Right lobe of liver (tissue), 6 donors: ENCODE measurements around the gene RALGAPA2. TPM values are rescaled to one million over a fixed set of nuclear protein-coding genes. Genes with fewer than 3 reads are reported as not detected.

Experiments used
- ATAC-seq, 4 donors: fragments of 200-7000 bp; cut with Tn5 transposase; one replicate each; pipeline ENCODE4 v1.9.1; 2020; ENCODE audit warnings: mild to moderate bottlenecking in 4 of 4, moderate library complexity in 4 of 4
- DNase-seq, 3 donors: peaks; one replicate each; pipeline ENCODE4 v3.0.0-alpha.2; 2020
- H3K27ac ChIP-seq, 3 donors: fragments of 200-600 bp; one replicate each; pipeline ENCODE4 v1.8.0; 2022
- H3K27me3 ChIP-seq, 2 donors: fragments of 200-600 bp; one replicate each; pipeline ENCODE4 v1.8.0; 2022
- H3K36me3 ChIP-seq, 4 donors: fragments of 200-600 bp; sonication (generic) in 1 of 4; one replicate each; pipeline versions ENCODE4 v1.5.1 to v1.8.0; 2017 to 2022; ENCODE audit warnings: control low read depth in 1 of 4
- H3K4me1 ChIP-seq, 4 donors: fragments of 200-600 bp; sonication (generic) in 1 of 4; one replicate each; pipeline versions ENCODE4 v1.5.1 to v1.8.0; 2017 to 2022; ENCODE audit warnings: control low read depth in 1 of 4
- H3K4me3 ChIP-seq, 3 donors: fragments of 200-600 bp; one replicate each; pipeline ENCODE4 v1.8.0; 2022
- H3K9me3 ChIP-seq, 4 donors: fragments of 200-600 bp; sonication (generic) in 1 of 4; one replicate each; pipeline versions ENCODE4 v1.5.1 to v1.8.0; 2017 to 2022; ENCODE audit warnings: control low read depth in 1 of 4
- POLR2A ChIP-seq: fragments of 450-650 bp; IDR thresholded peaks from one replicate; pipeline ENCODE4 v1.6.1; 2017; ENCODE audit warnings: antibody characterized with exemption, mild to moderate bottlenecking
- WGBS: methylation state at CpG from one replicate; pipeline ENCODE4 v1.1.6; 2018; ENCODE audit warnings: low coverage, low lambda C conversion rate; ENCODE audit not compliant: insufficient coverage; ENCODE audit errors: missing lambda C conversion rate; 5-methylcytosine and 5-hydroxymethylcytosine counted together
- intact Hi-C, 2 donors: fragments of 100-400 bp; cut with DNase I; formaldehyde crosslinking; loops; one replicate each; pipeline versions ENCODE4 v1.11.2 to v1.14.1; 2022
- total RNA-seq, 6 experiments: library from RNA; depleted of rRNA in 2 of 6; stranded (reverse); fragments of >200 nt in 2 of 6; fragmentation: NEBNext Ultra II Directional in 3 of 6; extraction: Animal tissue kit (Norgen Biotek cat#: 25700) in 3 of 6; gene quantifications; one replicate each; pipeline versions ENCODE4 v1.1.0 to v1.2.4, GENCODE V29; 2016 to 2023
- TF ChIP-seq, protein P1 (sequence below), 4 donors: fragments of 200-600 bp in 3 of 4; fragments of 450-650 bp in 1 of 4; IDR thresholded peaks; one replicate each; pipeline versions ENCODE4 v1.5.1 to v1.8.0; 2016 to 2022; ENCODE audit warnings: antibody characterized with exemption in 4 of 4, mild to moderate bottlenecking in 2 of 4
- donor health status: DM: no; HTN: yes; CAD: no.
- donor health status: DM: no; HTN: no; CAD: no.
- donor health status: DM: no; HTN: no; CAD: no.
- donor health status: DM: no; HTN: yes; CAD: no.
- donor health status: DM: no; HTN: yes; CAD: no.

RALGAPA2 gene
- total RNA-seq, 6 experiments from 2014 or later, result 38.3 to 76.7 (median 62.7) TPM

DNA sequence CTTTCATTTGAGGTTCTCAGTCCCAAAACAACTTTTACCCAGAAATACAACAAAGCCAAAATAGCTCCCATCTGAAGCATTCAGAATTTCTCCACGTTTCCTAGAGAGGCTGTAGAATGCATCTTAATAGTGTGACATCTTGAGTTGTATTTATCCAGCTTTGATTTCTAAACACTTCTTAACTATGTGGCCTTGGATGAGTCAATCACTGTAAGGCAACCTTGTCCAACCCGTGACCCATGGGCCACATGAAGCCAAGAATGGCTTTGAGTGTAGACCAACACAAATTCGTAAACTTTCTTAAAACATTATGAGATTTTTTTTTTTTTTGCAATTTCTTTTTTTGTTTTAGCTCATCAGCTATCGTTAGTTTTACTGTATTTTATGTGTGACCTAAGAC lies 108.1 kb downstream of the RALGAPA2 start:
- Histone ChIP-seq H3K9me3 (no peaks in the 10 kb centered on the region), H3K4me1 (no peaks in the 10 kb centered on the region), H3K4me3 (no peak overlapping the region), H3K27me3 (no peaks in the 10 kb centered on the region), H3K36me3 (peaks cover 0 to 36% (median 12%) of the 10 kb centered on the region in 4 donors), H3K27ac (no peak overlapping the region)
- TF ChIP-seq POLR2A, result no peak
- TF ChIP-seq, protein P1, sequence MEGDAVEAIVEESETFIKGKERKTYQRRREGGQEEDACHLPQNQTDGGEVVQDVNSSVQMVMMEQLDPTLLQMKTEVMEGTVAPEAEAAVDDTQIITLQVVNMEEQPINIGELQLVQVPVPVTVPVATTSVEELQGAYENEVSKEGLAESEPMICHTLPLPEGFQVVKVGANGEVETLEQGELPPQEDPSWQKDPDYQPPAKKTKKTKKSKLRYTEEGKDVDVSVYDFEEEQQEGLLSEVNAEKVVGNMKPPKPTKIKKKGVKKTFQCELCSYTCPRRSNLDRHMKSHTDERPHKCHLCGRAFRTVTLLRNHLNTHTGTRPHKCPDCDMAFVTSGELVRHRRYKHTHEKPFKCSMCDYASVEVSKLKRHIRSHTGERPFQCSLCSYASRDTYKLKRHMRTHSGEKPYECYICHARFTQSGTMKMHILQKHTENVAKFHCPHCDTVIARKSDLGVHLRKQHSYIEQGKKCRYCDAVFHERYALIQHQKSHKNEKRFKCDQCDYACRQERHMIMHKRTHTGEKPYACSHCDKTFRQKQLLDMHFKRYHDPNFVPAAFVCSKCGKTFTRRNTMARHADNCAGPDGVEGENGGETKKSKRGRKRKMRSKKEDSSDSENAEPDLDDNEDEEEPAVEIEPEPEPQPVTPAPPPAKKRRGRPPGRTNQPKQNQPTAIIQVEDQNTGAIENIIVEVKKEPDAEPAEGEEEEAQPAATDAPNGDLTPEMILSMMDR (IDR thresholded peaks at IDR 0.05), result no peak
- no peak for DNase-seq
- no peak for ATAC-seq
- 89% methylated on average over 4 of the region's 4 CpGs for WGBS
- intact Hi-C loops, result no loop called here

DNA sequence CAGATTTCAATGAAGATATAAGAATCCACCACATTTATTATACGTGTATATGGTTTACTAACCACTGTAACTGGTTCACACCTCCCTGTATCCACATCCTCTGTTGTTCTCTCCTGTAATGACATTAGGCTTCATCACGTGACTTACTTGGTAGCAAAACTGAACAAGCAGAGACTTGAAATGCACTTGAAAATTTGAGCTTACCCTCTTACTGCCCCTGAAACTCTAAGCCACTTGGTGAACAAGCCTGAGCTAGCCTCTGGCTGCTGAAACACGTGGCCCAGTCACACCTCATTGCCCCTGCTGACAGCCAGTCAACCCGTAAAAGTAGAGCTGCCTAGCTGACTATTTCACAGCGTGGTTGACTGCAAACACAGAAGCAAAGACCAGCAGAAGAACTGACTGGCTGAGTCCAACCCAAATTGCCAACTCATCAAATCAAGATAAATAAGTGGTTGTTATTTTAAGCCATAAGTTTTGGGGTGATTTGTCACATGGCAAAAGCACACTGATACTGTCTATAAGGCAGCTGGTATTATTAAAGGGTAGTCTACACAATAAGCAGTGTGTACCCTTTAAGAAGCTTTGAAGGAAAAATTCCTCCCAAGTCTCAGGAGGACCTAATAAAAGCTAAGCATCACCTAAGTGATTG lies 109.0 kb downstream of the RALGAPA2 start:
- TF ChIP-seq, protein P1 (IDR thresholded peaks at IDR 0.05), result no peak
- TF ChIP-seq POLR2A, result no peak
- Histone ChIP-seq H3K4me3 (no peak overlapping the region), H3K27me3 (no peaks in the 10 kb centered on the region), H3K9me3 (no peaks in the 10 kb centered on the region), H3K4me1 (no peaks in the 10 kb centered on the region), H3K27ac (no peak overlapping the region), H3K36me3 (peaks cover 0 to 41% (median 17%) of the 10 kb centered on the region in 4 donors)
- ATAC-seq, result peak in 2 of 4 donors; percentile 36 to 43
- DNase-seq, result no peak
- intact Hi-C loops, result no loop called here
- 80% methylated on average over 3 of the region's 5 CpGs for WGBS

DNA sequence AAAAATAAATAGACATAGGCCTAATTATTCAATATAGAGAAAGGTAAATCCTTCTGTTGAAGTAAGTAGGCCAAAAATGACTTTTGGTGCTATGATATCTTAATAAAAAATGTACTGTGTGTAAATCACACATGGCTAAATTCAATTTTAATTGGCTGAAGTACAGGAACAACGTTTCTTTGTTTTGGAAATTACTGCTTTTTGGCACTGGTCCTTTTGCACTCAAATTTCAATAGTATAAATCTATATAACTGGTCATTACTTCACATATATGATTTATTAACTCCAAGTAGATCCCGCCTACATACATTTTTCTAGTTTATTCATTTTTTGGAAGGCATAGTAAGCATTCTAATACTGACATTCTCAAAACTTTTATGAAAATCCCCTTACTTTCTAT lies 114.5 kb downstream of the RALGAPA2 start:
- Histone ChIP-seq H3K9me3 (no peaks in the 10 kb centered on the region), H3K4me3 (no peak overlapping the region), H3K36me3 (peaks cover 4 to 43% (median 20%) of the 10 kb centered on the region in 4 donors), H3K27ac (no peak overlapping the region), H3K27me3 (no peaks in the 10 kb centered on the region), H3K4me1 (peaks cover 0 to 8% (median 0%) of the 10 kb centered on the region in 4 donors)
- intact Hi-C loops, result no loop called here
- DNase-seq, result no peak
- WGBS, result 73% methylated on average over 2 of the region's 2 CpGs
- TF ChIP-seq, protein P1 (IDR thresholded peaks at IDR 0.05), result no peak
- no peak for TF ChIP-seq POLR2A
- no peak for ATAC-seq

DNA sequence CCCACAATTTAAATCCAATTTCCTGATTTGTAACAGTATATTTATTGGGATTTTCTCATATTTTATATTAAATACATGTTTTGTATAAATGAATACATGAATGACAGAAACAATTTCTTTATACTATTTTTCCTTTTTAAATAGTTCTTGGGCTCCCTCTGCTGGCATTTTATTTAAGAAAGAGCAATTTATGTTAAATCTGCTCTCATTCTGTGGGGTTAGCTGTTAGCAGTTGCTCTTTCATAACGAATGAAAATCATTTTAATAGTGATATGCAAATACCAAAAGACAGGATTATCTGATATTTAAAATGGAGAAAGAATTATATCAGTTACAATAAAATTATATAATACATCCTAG lies 118.3 kb downstream of the RALGAPA2 start:
- WGBS, result 27% methylated on average over 1 of the region's 1 CpG
- ATAC-seq (peak in 2 of 4 donors; percentile 17 to 33), DNase-seq (no peak)
- Histone ChIP-seq H3K9me3 (no peaks in the 10 kb centered on the region), H3K4me1 (peaks cover 0 to 9% (median 0%) of the 10 kb centered on the region in 4 donors), H3K27me3 (no peaks in the 10 kb centered on the region), H3K27ac (no peak overlapping the region), H3K4me3 (no peak overlapping the region), H3K36me3 (peaks cover 4 to 38% (median 11%) of the 10 kb centered on the region in 4 donors)
- TF ChIP-seq, protein P1 (IDR thresholded peaks at IDR 0.05), result peak in 3 of 4 donors; percentile 21 to 30 (median 22)
- no peak for TF ChIP-seq POLR2A
- intact Hi-C loops, result no loop called here
